HG02571 (cell line): ENCODE measurements around the gene ARHGEF28.

ENCODE experiments used
- ATAC-seq: cut with Tn5 transposase; IDR thresholded peaks from one replicate; pipeline ENCODE4 v1.9.1; 2021; ENCODE audit warnings: mild to moderate bottlenecking, moderate library complexity; ENCODE audit not compliant: unreplicated experiment

ARHGEF28 gene

GRCh38 chr5:73623060-73623459, 2.9 kb upstream of the ARHGEF28 start:
- ATAC-seq: no peak

- ATAC-seq: no peak
These were observed 2.0 kb upstream of the ARHGEF28 start for GRCh38 chr5:73623901-73624404.

- no peak for ATAC-seq
These were observed 1.1 kb upstream of the ARHGEF28 start for GRCh38 chr5:73624888-73625287.

- peak; percentile 23 for ATAC-seq
These were observed 538 bp upstream of the ARHGEF28 start for GRCh38 chr5:73625372-73625943.

- ATAC-seq: no peak
These were observed 868 bp downstream of the ARHGEF28 start for GRCh38 chr5:73626814-73627313.

GRCh38 chr5:73629456-73629855, 3.5 kb downstream of the ARHGEF28 start:
- ATAC-seq: no peak

- no peak for ATAC-seq
These were observed 4.8 kb downstream of the ARHGEF28 start for GRCh38 chr5:73630765-73631164.

GRCh38 chr5:73631500-73631899, 5.5 kb downstream of the ARHGEF28 start:
- ATAC-seq: no peak

- ATAC-seq: no peak
These were observed 7.1 kb downstream of the ARHGEF28 start for GRCh38 chr5:73633060-73633459.

GRCh38 chr5:73636408-73636807, 10.4 kb downstream of the ARHGEF28 start:
- ATAC-seq: no peak

GRCh38 chr5:73637565-73637964, 11.6 kb downstream of the ARHGEF28 start:
- ATAC-seq: no peak

- no peak for ATAC-seq
These were observed 12.5 kb downstream of the ARHGEF28 start for GRCh38 chr5:73638344-73639095.

GRCh38 chr5:73640861-73641320, 14.9 kb downstream of the ARHGEF28 start:
- no peak for ATAC-seq

GRCh38 chr5:73641811-73642210, 15.8 kb downstream of the ARHGEF28 start:
- ATAC-seq: no peak

GRCh38 chr5:73642344-73642743, 16.3 kb downstream of the ARHGEF28 start:
- ATAC-seq: no peak

GRCh38 chr5:73644385-73644963, 18.5 kb downstream of the ARHGEF28 start:
- no peak for ATAC-seq

GRCh38 chr5:73647721-73648120, 21.7 kb downstream of the ARHGEF28 start:
- ATAC-seq: no peak

- ATAC-seq: no peak
These were observed 22.5 kb downstream of the ARHGEF28 start for GRCh38 chr5:73648515-73648914.

- no peak for ATAC-seq
These were observed 23.9 kb downstream of the ARHGEF28 start for GRCh38 chr5:73649926-73650325.

GRCh38 chr5:73652391-73652790, 26.4 kb downstream of the ARHGEF28 start:
- no peak for ATAC-seq

GRCh38 chr5:73654171-73654811, 28.3 kb downstream of the ARHGEF28 start:
- ATAC-seq: peak; percentile 83
